Endothelial cell of umbilical vein (primary cell): ENCODE data around the gene PIP5K1C.

Experiments used
- EZH2 ChIP-seq: IDR thresholded peaks from 2 replicates; pipeline ENCODE4 v1.6.1; 2012; ENCODE audit warnings: borderline replicate concordance, low read depth, mild to moderate bottlenecking, moderate library complexity, low read length, inconsistent platforms; ENCODE audit not compliant: severe bottlenecking
- FOS ChIP-seq: IDR thresholded peaks from 2 replicates; pipeline ENCODE4 v1.6.1; 2011; ENCODE audit warnings: mild to moderate bottlenecking, low read length, moderate library complexity, borderline replicate concordance; ENCODE audit not compliant: insufficient read depth
- POLR2A ChIP-seq: IDR thresholded peaks from 2 replicates; pipeline ENCODE4 v1.6.1; 2012; ENCODE audit warnings: low read depth, mild to moderate bottlenecking, control low read depth, low read length
- TF ChIP-seq, protein P1 (sequence below), 2 donors: IDR thresholded peaks; 1 replicate in 1 of 2; 2 replicates in 1 of 2; pipeline ENCODE4 v1.5.1; 2011; ENCODE audit warnings: low read length in 2 of 2, mild to moderate bottlenecking in 2 of 2, moderate library complexity in 2 of 2, control low read depth in 1 of 2, inconsistent platforms in 1 of 2, low read depth in 1 of 2; ENCODE audit not compliant: insufficient read depth in 1 of 2; ENCODE audit errors: extremely low read depth in 1 of 2

GRCh38 chr19:3725640-3726310 is 25.5 kb upstream of the PIP5K1C start:
- TF ChIP-seq, protein P1, sequence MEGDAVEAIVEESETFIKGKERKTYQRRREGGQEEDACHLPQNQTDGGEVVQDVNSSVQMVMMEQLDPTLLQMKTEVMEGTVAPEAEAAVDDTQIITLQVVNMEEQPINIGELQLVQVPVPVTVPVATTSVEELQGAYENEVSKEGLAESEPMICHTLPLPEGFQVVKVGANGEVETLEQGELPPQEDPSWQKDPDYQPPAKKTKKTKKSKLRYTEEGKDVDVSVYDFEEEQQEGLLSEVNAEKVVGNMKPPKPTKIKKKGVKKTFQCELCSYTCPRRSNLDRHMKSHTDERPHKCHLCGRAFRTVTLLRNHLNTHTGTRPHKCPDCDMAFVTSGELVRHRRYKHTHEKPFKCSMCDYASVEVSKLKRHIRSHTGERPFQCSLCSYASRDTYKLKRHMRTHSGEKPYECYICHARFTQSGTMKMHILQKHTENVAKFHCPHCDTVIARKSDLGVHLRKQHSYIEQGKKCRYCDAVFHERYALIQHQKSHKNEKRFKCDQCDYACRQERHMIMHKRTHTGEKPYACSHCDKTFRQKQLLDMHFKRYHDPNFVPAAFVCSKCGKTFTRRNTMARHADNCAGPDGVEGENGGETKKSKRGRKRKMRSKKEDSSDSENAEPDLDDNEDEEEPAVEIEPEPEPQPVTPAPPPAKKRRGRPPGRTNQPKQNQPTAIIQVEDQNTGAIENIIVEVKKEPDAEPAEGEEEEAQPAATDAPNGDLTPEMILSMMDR (IDR thresholded peaks at IDR 0.05; ENCODE audit: extremely low read depth in 1 of 2, insufficient read depth in 1 of 2, low read depth in 1 of 2, low read length in 2 of 2), result no peak
- no peak for TF ChIP-seq POLR2A
- no peak for TF ChIP-seq EZH2
- TF ChIP-seq FOS, result no peak
